B cell (primary cell): ENCODE data around the gene CCDC183. TPM values are rescaled to one million over a fixed set of nuclear protein-coding genes. Genes with fewer than 3 reads are reported as not detected.
A peak's percentile ranks its signal among the peaks of the same experiment; 100 is the strongest.

Experiments used
- ATAC-seq: fragments of 200-7000 bp; cut with Tn5 transposase; one replicate; pipeline ENCODE4 v1.10.0; 2021; ENCODE audit warnings: low read depth, mild to moderate bottlenecking, moderate number of reproducible peaks, moderate library complexity
- CTCF ChIA-PET: fragments of 350-600 bp; sonication (Branson Sonifier 250); formaldehyde crosslinking; loops from one replicate; lab custom pipeline; 2021; ENCODE audit warnings: antibody characterized with exemption, inconsistent platforms; lab: Charles Lee
- POLR2A ChIA-PET: fragments of 350-600 bp; sonication (Branson Sonifier 250); formaldehyde crosslinking; loops from one replicate; lab custom pipeline; 2021; ENCODE audit warnings: antibody characterized with exemption; lab: Charles Lee
- DNase-seq: peaks from one replicate; pipeline ENCODE4 v3.0.0; 2013
- H2AFZ ChIP-seq: 2 replicates; pipeline ENCODE4 v1.6.1; 2012; ENCODE audit warnings: mild to moderate bottlenecking, low read depth, low read length; ENCODE audit not compliant: insufficient read depth, poor library complexity, severe bottlenecking
- H3K27ac ChIP-seq, 2 donors: 1 replicate in 1 of 2; 2 replicates in 1 of 2; pipeline ENCODE4 v1.5.1; 2012 to 2013; ENCODE audit warnings: low read length in 2 of 2, mild to moderate bottlenecking in 2 of 2, moderate library complexity in 1 of 2
- H3K27me3 ChIP-seq, 4 experiments: fragments of 200-600 bp in 1 of 4; sonication (generic) in 1 of 4; replicated peaks in 1 of 4; 1 replicate in 2 of 4; 2 replicates in 2 of 4; pipeline versions ENCODE4 v1.6.1 to v1.7.0; 2013 to 2016; ENCODE audit warnings: low read length in 3 of 4, mild to moderate bottlenecking in 2 of 4, mixed read lengths in 1 of 4, moderate library complexity in 1 of 4; ENCODE audit not compliant: insufficient read depth in 4 of 4, control insufficient read depth in 3 of 4; ENCODE audit errors: control extremely low read depth in 1 of 4
- H3K36me3 ChIP-seq, 2 experiments: replicated peaks in 1 of 2; 1 replicate in 1 of 2; 2 replicates in 1 of 2; pipeline versions ENCODE4 v1.6.1 to v1.7.1; 2013; ENCODE audit warnings: low read length in 1 of 2; ENCODE audit not compliant: insufficient read depth in 2 of 2, control insufficient read depth in 1 of 2; ENCODE audit errors: control extremely low read depth in 1 of 2, extremely low read depth in 1 of 2
- H3K4me1 ChIP-seq, 2 donors: fragments of 200-600 bp in 1 of 2; sonication (generic) in 1 of 2; 1 replicate in 1 of 2; 2 replicates in 1 of 2; pipeline versions ENCODE4 v1.5.1 to v1.6.1; 2013 to 2017; ENCODE audit warnings: low read length in 2 of 2; ENCODE audit not compliant: control insufficient read depth in 2 of 2, insufficient read depth in 2 of 2
- H3K4me2 ChIP-seq: replicated peaks from 2 replicates; pipeline ENCODE3; 2012; ENCODE audit warnings: mild to moderate bottlenecking, low read depth, low read length; ENCODE audit not compliant: poor library complexity, severe bottlenecking
- H3K4me3 ChIP-seq, 5 experiments: fragments of 200-600 bp in 1 of 5; sonication (generic) in 1 of 5; 1 replicate in 3 of 5; 2 replicates in 2 of 5; pipeline versions ENCODE4 v1.5.1 to v1.7.0; 2011 to 2016; ENCODE audit warnings: low read length in 4 of 5, mild to moderate bottlenecking in 4 of 5, low read depth in 2 of 5, control low read depth in 1 of 5, moderate library complexity in 1 of 5; ENCODE audit not compliant: insufficient read depth in 1 of 5; ENCODE audit errors: control extremely low read depth in 1 of 5, extremely low read depth in 1 of 5
- H3K79me2 ChIP-seq: fragments of 200-600 bp; sonication (generic); one replicate; pipeline ENCODE4 v1.6.0; 2016; ENCODE audit warnings: low read length; ENCODE audit not compliant: control insufficient read depth, insufficient read depth
- H3K9ac ChIP-seq: fragments of 200-600 bp; sonication (generic); 2 replicates; pipeline ENCODE4 v1.6.1; 2017; ENCODE audit warnings: mild to moderate bottlenecking, low read length, moderate library complexity
- H3K9me3 ChIP-seq, 3 donors: one replicate each; pipeline versions ENCODE4 v1.6.1 to v1.7.1; 2013; ENCODE audit warnings: low read length in 2 of 3; ENCODE audit not compliant: control insufficient read depth in 2 of 3, insufficient read depth in 1 of 3; ENCODE audit errors: control extremely low read depth in 1 of 3
- H4K20me1 ChIP-seq: 2 replicates; pipeline ENCODE4 v1.6.0; 2012; ENCODE audit warnings: mild to moderate bottlenecking, low read length; ENCODE audit not compliant: insufficient read depth, control insufficient read depth, poor library complexity, severe bottlenecking
- H3K27ac Mint-ChIP-seq: one replicate; pipeline ENCODE4 v1.8.0; 2021; ENCODE audit warnings: mixed read lengths
- H3K27me3 Mint-ChIP-seq: one replicate; pipeline ENCODE4 v1.8.0; 2021; ENCODE audit warnings: mixed read lengths
- H3K4me1 Mint-ChIP-seq: one replicate; pipeline ENCODE4 v1.8.0; 2021; ENCODE audit warnings: mixed read lengths
- H3K4me3 Mint-ChIP-seq: one replicate; pipeline ENCODE4 v1.8.0; 2021; ENCODE audit warnings: mixed read lengths
- H3K9me3 Mint-ChIP-seq: one replicate; pipeline ENCODE4 v1.8.0; 2022; ENCODE audit warnings: mixed read lengths; ENCODE audit not compliant: insufficient read depth
- EZH2 ChIP-seq: IDR thresholded peaks from 2 replicates; pipeline ENCODE4 v1.6.1; 2012; ENCODE audit warnings: borderline replicate concordance, low read depth, mild to moderate bottlenecking, moderate library complexity, low read length; ENCODE audit not compliant: insufficient read depth, poor library complexity, severe bottlenecking
- WGBS: methylation state at CpG from one replicate; pipeline ENCODE4 v1.1.5; 2013; ENCODE audit warnings: missing lambda C conversion rate; ENCODE audit not compliant: insufficient coverage; 5-methylcytosine and 5-hydroxymethylcytosine counted together
- intact Hi-C: fragments of 100-400 bp; cut with micrococcal nuclease; formaldehyde crosslinking; loops from one replicate; pipeline ENCODE4 v1.10.0; 2022
- polyA plus RNA-seq: library from polyadenylated mRNA; depleted of rRNA; stranded (reverse); fragments of >200 nt; gene quantifications from 2 replicates; pipeline ENCODE4 v1.2.3, GENCODE V29; 2012
- total RNA-seq, 2 donors: library from RNA; stranded (reverse); fragments of 120-200 nt in 1 of 2; gene quantifications; 1 replicate in 1 of 2; 2 replicates in 1 of 2; pipeline versions ENCODE4 v1.2.3 to v1.2.4, GENCODE V29; 2013 to 2022
- TF ChIP-seq, protein P1 (sequence below): fragments of 200-600 bp; IDR thresholded peaks from one replicate; pipeline ENCODE4 v1.8.0; 2022; ENCODE audit warnings: antibody characterized with exemption, mild to moderate bottlenecking

CCDC183 gene
- total and polyA plus RNA-seq, 2 donors (not counting 1 experiment from before 2014, with no cell fraction given) = 1.8 to 4.9 TPM

DNA sequence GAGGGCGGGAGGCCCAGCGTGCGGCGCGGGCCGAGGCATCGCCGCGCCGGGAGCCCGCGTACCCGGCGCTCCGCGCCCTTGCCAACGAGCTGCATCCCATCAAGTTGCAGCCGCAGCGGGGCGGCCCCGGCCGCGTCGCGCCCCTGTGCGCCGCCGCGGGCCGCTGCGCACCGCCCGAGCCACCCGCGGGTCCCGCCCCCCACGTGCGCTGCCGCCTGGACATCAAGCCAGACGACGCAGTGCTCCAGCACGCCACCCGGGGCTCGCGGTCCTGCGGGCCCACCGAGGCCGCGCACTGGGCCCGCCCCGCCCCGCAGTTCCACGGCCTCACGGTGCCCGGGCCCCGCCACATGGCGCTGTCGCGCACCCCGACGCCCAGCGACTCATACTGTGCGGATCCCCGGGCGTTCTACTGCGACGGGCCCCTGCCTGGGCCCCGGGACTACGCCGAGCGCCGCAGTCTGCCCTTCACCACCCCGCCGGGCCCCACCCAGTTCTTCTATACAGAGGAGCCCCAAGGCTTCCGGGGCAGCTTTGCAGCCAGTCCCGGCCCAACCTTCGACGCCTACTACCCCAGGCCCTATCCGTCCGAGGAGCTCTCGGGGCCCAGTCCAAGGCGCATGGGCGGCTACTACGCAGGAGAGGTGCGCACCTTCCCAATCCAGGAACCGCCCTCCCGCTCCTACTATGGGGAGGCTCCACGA lies 48.8 kb downstream of the CCDC183 start:
- POLR2A ChIA-PET = no interaction called here
- H3K27me3 Mint-ChIP-seq = peaks cover 7% of the 10 kb centered on the region
- CTCF ChIA-PET = interaction anchor here (0.6 to 3.5 kb wide), 3 partner anchors 31 to 204 kb away, joined by 3 to 11 read pairs (median 5); no protein-coding TSS in a partner anchor

More for the DNA sequence above, 48.8 kb downstream of the CCDC183 start:
- H2AFZ ChIP-seq = no peak overlapping the region
- Mint-ChIP-seq H3K4me3 (peak overlapping the region; percentile 29), H3K4me1 (peaks cover 31% of the 10 kb centered on the region), H3K27ac (peak overlapping the region; percentile 26), H3K9me3 (no peaks in the 10 kb centered on the region)
- peaks cover 0 to 39% (median 12%) of the 10 kb centered on the region in 4 experiments for H3K27me3 ChIP-seq
- H3K27ac ChIP-seq = no peak overlapping the region
- H3K79me2 ChIP-seq = no peaks in the 10 kb centered on the region
- intact Hi-C loops = loop anchor here (5.0 kb wide), 1 partner anchor 57 kb away; no protein-coding TSS in a partner anchor
- no peak overlapping the region for H3K9ac ChIP-seq
- H4K20me1 ChIP-seq = peaks cover 26% of the 10 kb centered on the region
- no peaks in the 10 kb centered on the region for H3K36me3 ChIP-seq
- H3K4me1 ChIP-seq = peaks cover 46 to 52% of the 10 kb centered on the region in 2 donors
- TF ChIP-seq, protein P1, sequence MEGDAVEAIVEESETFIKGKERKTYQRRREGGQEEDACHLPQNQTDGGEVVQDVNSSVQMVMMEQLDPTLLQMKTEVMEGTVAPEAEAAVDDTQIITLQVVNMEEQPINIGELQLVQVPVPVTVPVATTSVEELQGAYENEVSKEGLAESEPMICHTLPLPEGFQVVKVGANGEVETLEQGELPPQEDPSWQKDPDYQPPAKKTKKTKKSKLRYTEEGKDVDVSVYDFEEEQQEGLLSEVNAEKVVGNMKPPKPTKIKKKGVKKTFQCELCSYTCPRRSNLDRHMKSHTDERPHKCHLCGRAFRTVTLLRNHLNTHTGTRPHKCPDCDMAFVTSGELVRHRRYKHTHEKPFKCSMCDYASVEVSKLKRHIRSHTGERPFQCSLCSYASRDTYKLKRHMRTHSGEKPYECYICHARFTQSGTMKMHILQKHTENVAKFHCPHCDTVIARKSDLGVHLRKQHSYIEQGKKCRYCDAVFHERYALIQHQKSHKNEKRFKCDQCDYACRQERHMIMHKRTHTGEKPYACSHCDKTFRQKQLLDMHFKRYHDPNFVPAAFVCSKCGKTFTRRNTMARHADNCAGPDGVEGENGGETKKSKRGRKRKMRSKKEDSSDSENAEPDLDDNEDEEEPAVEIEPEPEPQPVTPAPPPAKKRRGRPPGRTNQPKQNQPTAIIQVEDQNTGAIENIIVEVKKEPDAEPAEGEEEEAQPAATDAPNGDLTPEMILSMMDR = no peak
- no peak for TF ChIP-seq EZH2
- no peak overlapping the region for H3K4me2 ChIP-seq
- H3K9me3 ChIP-seq = peaks cover 0 to 25% (median 0%) of the 10 kb centered on the region in 3 donors
- ATAC-seq (no peak), DNase-seq (peak; percentile 51)
- no peak overlapping the region for H3K4me3 ChIP-seq
- WGBS = 18% methylated on average over 88 of the region's 88 CpGs
